Activated naive CD4-positive, alpha-beta T cell treated with anti-CD3 and anti-CD28 coated beads, Interleukin-2, amount 50 U/mL, for 24 hours (primary cell): ENCODE measurements around the gene PAN3.

Experiments
- H3K27ac Mint-ChIP-seq: one replicate; pipeline ENCODE4 v1.8.0; 2021; ENCODE audit warnings: mild to moderate bottlenecking, mixed read lengths
- H3K27me3 Mint-ChIP-seq: one replicate; pipeline ENCODE4 v1.8.0; 2021; ENCODE audit warnings: mixed read lengths
- H3K36me3 Mint-ChIP-seq: one replicate; pipeline ENCODE4 v1.8.0; 2021; ENCODE audit warnings: mixed read lengths
- H3K4me1 Mint-ChIP-seq: one replicate; pipeline ENCODE4 v1.8.0; 2021; ENCODE audit warnings: mixed read lengths
- H3K4me3 Mint-ChIP-seq: one replicate; pipeline ENCODE4 v1.8.0; 2021; ENCODE audit warnings: mild to moderate bottlenecking, mixed read lengths
- H3K9me3 Mint-ChIP-seq: one replicate; pipeline ENCODE4 v1.8.0; 2021; ENCODE audit warnings: mixed read lengths

Gene PAN3

DNA sequence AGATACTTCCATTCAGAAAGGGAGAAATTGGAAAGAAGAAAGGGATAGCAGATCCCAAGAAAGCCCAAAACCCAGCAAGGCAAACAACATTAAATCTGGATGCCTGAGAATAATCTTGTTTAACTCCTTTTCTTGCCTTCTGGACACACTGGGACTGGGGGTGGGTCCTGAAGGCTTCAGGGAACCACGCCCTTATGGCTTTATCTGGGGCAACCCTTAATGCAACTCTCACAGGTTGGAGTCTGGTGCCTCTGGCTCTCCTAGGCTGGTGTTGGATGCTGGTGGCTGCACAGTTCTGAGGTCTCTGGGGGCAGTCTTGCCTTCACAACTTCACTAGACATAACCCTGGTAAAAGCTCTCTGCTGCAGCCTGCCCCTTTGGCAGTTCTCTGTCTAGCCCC is 27.9 kb downstream of the PAN3 start:
- H3K4me1 Mint-ChIP-seq: peaks cover 62% of the 10 kb centered on the region
- no peaks in the 10 kb centered on the region for H3K9me3 Mint-ChIP-seq
- H3K36me3 Mint-ChIP-seq: peaks cover 4% of the 10 kb centered on the region
- no peak overlapping the region for H3K4me3 Mint-ChIP-seq
- no peaks in the 10 kb centered on the region for H3K27me3 Mint-ChIP-seq
- no peak overlapping the region for H3K27ac Mint-ChIP-seq

DNA sequence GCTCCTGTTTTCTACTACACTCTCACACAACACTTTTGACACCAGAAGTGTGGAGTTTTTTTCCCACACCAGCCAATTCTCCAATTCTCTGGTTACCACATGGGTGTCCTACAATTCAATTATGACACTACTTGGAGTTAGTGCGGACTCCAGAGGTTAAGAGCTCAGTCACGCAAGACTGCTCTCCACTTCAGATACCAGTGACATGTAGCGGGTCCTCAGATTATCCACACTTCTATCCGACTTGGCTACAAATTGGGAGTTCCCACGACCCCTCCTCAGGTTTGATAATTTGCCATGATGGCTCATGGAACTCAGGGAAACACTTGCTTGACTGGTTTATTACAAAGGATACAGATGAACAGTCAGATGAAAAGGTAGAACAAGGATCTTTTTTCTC is 32.9 kb downstream of the PAN3 start:
- Mint-ChIP-seq H3K4me3 (no peak overlapping the region), H3K9me3 (no peaks in the 10 kb centered on the region), H3K27me3 (no peaks in the 10 kb centered on the region), H3K4me1 (peaks cover 52% of the 10 kb centered on the region), H3K27ac (no peak overlapping the region), H3K36me3 (peaks cover 13% of the 10 kb centered on the region)

DNA sequence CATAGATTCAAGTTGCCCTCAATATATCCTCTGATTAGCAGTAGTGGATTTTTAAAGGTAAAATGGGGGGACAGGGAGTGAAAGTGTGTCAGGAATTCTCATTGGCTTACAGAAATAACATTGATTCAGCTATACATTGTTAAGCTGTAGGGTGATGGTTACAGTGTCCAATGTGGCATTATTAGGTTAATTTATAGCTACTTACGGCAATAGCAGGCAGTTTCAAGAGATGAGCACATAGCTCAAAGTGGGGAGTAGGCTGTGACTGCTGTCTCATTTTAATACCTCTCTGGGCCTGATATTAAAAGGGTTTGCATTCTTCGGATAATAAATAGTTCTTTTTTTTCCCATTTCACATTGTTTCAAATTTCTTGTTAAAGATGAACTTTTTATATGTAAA is 34.6 kb downstream of the PAN3 start:
- Mint-ChIP-seq H3K27me3 (no peaks in the 10 kb centered on the region), H3K36me3 (peaks cover 19% of the 10 kb centered on the region), H3K4me1 (peaks cover 49% of the 10 kb centered on the region), H3K4me3 (no peak overlapping the region), H3K9me3 (no peaks in the 10 kb centered on the region), H3K27ac (no peak overlapping the region)

DNA sequence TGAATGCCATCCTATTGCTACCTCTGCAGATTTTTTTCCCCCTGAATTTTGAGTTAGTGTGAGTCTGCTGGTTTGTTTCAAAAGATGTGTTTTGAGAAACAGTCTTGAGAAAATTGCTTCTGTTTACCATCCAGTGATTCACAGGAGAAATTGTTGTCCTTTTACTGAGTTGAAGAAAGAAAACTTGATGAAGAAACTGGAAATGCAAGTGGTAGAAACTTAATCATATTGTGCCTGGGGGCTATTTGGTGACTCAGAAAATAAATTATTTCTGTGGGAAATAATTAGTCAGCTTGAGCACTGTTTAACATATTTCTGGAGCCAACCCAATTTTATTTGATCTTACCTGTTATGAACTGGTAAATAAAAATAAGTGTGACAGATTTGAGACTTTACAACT is 35.4 kb downstream of the PAN3 start:
- H3K4me3 Mint-ChIP-seq: peak overlapping the region; percentile 51
- peaks cover 46% of the 10 kb centered on the region for H3K4me1 Mint-ChIP-seq
- H3K9me3 Mint-ChIP-seq: no peaks in the 10 kb centered on the region
- H3K27ac Mint-ChIP-seq: peak overlapping the region; percentile 80
- H3K27me3 Mint-ChIP-seq: no peaks in the 10 kb centered on the region
- peaks cover 19% of the 10 kb centered on the region for H3K36me3 Mint-ChIP-seq

DNA sequence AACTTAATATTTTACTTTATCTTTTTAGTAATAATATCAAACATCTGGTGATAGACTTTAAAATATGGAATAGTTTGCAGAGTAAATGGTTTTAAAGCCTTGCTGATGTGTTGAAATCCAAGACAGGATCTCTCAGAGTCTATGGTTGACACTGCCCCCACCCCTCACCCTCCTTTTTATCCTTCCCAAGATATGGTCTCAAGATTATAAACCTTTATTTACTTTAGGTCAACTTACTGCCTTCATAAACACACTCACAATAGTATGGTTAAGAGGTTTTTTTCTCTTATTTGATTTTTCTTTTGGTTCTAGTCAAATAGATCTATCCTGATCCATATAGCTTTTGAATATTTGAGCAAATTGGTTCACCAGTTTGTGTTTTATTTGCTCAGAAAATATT is 39.0 kb downstream of the PAN3 start:
- Mint-ChIP-seq H3K36me3 (peaks cover 21% of the 10 kb centered on the region), H3K4me3 (no peak overlapping the region), H3K4me1 (peaks cover 59% of the 10 kb centered on the region), H3K27ac (no peak overlapping the region), H3K9me3 (no peaks in the 10 kb centered on the region), H3K27me3 (no peaks in the 10 kb centered on the region)

DNA sequence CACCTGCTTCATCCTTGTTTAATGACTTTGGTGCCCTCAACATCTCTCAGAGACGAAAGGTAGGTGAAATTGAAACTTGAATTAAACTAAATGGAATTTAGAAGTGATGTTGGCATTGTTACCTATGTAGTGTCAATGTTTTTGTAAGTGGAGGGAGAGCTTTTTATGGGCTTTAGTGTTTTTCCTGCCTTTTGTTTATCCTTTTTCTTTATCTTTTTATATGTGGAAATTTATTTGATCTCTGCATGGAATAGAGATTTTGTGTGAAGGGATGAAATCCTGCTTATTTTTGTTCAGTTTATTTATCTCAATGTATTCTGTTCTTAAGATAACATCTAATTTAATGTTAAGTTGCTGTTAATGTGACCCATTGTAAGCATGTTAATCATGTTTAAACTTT is 39.5 kb downstream of the PAN3 start:
- Mint-ChIP-seq H3K27me3 (no peaks in the 10 kb centered on the region), H3K9me3 (no peaks in the 10 kb centered on the region), H3K4me3 (no peak overlapping the region), H3K36me3 (peaks cover 20% of the 10 kb centered on the region), H3K27ac (no peak overlapping the region), H3K4me1 (peaks cover 59% of the 10 kb centered on the region)

DNA sequence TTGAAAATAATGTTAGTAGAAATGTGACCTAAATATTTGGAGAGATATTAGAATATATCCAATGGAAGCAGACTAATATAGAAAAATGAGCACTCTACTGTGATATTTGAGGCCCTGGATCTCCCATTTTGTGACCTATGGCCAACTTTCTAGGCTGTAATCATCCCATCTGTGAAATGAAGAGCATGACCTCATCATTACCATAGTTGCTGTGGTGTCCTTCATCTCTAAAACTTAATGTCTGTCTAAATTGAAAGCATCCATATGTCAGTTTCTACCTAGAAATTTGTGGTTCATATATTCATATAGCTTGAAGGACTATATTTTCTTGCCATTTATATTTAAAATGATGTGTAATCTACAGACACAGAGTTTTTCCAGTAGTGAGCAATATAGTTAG is 41.6 kb downstream of the PAN3 start:
- no peaks in the 10 kb centered on the region for H3K9me3 Mint-ChIP-seq
- no peaks in the 10 kb centered on the region for H3K27me3 Mint-ChIP-seq
- peaks cover 17% of the 10 kb centered on the region for H3K36me3 Mint-ChIP-seq
- peaks cover 64% of the 10 kb centered on the region for H3K4me1 Mint-ChIP-seq
- H3K27ac Mint-ChIP-seq: no peak overlapping the region
- H3K4me3 Mint-ChIP-seq: no peak overlapping the region

DNA sequence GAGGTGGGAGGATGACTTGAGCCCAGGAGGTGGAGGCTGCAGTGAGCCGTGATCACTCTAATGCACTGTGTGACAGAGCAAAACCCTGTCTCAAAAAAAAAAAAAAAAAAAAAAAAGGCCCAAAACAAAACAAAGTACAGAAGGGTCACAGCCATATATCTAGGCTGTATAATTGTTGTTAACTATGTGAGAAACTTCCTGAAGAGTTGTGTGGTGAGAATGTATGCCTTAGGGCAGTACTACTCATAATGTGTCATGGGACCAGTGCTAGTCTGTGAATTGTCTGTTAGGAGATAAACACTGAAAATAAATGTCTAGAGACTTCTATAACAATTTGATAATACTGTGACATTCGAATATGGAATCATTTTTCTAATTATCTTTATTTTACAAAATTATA is 43.1 kb downstream of the PAN3 start:
- Mint-ChIP-seq H3K27me3 (no peaks in the 10 kb centered on the region), H3K27ac (no peak overlapping the region), H3K36me3 (peaks cover 13% of the 10 kb centered on the region), H3K4me1 (peaks cover 68% of the 10 kb centered on the region), H3K4me3 (no peak overlapping the region), H3K9me3 (no peaks in the 10 kb centered on the region)

DNA sequence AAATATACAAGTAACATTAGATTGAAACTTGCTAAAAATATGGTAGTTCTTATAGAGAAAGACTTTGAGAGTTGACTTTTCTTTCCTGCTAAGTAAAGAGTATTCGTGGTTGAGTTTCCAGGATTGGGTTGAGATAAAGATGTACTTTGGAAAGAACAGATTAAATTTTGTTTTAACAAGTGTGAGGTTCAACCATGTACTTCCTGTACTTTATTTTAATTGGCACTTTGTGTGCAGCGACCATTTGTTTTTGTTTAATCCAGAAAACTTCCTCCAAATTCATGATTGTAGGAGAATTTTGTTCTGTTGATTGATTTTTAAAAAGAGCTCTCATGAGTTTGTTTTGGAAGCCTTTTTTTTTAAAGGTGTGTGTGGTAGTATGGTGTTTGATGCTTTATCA is 46.9 kb downstream of the PAN3 start:
- Mint-ChIP-seq H3K36me3 (peaks cover 7% of the 10 kb centered on the region), H3K27ac (no peak overlapping the region), H3K27me3 (no peaks in the 10 kb centered on the region), H3K4me1 (peaks cover 59% of the 10 kb centered on the region), H3K9me3 (no peaks in the 10 kb centered on the region), H3K4me3 (no peak overlapping the region)

DNA sequence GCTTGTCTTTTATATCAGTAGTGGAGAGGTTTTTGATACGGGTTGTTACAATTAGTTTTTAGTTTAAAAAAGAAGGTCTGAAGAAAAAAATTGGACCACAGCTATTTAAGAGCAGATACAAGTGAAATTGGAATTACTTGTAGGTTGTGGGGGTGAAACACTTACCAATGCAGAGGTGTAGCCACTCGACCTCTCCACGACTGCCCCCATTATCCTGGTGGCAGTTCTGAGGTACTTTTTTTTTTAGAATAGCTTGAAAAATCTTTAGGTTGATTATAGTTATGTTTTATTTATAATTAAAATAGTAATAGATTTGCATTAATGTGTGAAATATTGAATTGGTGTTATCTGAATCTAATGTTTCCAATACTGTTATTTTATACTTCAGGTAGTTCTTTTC is 60.7 kb downstream of the PAN3 start:
- Mint-ChIP-seq H3K4me3 (no peak overlapping the region), H3K4me1 (peaks cover 21% of the 10 kb centered on the region), H3K9me3 (no peaks in the 10 kb centered on the region), H3K27ac (no peak overlapping the region), H3K36me3 (peaks cover 17% of the 10 kb centered on the region), H3K27me3 (no peaks in the 10 kb centered on the region)

DNA sequence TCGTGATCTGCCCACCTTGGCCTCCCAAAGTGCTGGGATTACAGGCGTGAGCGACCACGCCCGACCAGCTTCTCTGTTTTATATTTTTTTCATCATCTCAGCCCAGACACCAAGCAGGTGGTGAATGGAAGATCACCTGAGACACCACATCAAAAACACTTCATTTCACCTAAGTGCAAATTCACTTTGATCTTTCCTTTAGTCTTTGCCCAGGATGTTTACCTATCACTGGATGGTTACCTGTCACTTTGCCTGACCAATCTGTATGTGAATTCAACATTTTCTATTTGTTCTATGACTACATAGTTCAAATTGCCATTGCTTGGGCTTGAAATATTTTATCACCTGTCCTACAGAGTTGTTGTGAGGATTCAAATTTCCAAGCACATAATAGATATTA is 65.7 kb downstream of the PAN3 start:
- H3K36me3 Mint-ChIP-seq: peaks cover 31% of the 10 kb centered on the region
- H3K4me3 Mint-ChIP-seq: no peak overlapping the region
- H3K27me3 Mint-ChIP-seq: no peaks in the 10 kb centered on the region
- no peaks in the 10 kb centered on the region for H3K9me3 Mint-ChIP-seq
- peaks cover 55% of the 10 kb centered on the region for H3K4me1 Mint-ChIP-seq
- H3K27ac Mint-ChIP-seq: no peak overlapping the region

DNA sequence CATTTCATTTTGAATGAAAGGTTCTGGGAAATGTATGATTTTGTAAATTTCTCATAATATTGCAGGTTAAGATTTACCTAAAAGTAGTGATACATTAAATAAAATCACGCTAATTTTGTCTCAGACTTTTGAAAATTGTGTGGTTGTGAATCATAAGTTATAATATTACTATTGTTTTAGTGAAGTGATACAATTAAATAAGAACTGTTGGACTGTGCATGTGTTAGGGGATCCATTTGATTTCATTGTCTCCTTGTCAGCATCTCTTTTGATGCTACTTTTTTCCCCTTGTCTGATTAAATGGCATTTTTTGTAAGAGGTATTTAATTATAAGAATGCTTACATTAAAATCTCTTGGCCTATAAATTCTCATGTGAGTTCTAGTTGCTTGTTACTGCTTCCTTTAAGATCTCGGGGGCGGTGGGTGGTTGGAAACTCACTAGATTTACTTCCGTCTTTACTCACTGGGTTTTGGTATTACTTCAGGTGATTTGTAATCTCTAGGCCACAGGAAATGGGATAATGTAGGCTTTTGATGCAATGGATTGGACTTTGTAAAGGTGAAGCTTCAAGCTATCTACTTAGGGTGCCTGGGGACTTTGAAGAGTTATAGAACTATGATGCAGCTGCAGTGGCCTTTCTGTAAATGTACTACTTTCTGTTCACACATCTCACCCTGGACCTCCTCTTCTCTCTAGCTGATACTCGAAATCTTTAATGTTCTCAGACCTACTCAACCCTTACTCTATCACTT is 66.5 kb downstream of the PAN3 start:
- Mint-ChIP-seq H3K27ac (peak overlapping the region; percentile 6), H3K4me1 (peaks cover 58% of the 10 kb centered on the region), H3K4me3 (peak overlapping the region; percentile 28), H3K36me3 (peaks cover 35% of the 10 kb centered on the region), H3K9me3 (no peaks in the 10 kb centered on the region), H3K27me3 (no peaks in the 10 kb centered on the region)

DNA sequence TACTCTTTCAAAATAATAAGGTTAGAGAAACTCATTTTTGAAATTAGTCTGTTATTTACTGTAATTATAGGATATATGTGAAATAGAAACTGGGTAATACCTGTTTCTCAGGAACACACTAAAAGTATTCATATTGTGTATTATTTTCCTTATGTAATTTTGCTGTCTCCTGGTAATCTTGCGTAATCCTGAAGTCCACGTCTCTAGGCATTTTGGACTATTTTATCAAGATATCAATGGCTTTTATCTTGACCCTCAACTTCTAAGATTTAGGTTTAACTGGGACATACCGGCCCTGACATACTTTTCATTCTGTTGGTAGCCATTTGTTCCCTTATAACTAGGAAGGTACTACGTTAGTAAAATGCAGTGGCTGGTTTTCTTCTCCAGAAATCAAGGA is 80.3 kb downstream of the PAN3 start:
- H3K4me1 Mint-ChIP-seq: peaks cover 7% of the 10 kb centered on the region
- H3K4me3 Mint-ChIP-seq: no peak overlapping the region
- no peak overlapping the region for H3K27ac Mint-ChIP-seq
- H3K36me3 Mint-ChIP-seq: peaks cover 9% of the 10 kb centered on the region
- H3K27me3 Mint-ChIP-seq: no peaks in the 10 kb centered on the region
- H3K9me3 Mint-ChIP-seq: no peaks in the 10 kb centered on the region

DNA sequence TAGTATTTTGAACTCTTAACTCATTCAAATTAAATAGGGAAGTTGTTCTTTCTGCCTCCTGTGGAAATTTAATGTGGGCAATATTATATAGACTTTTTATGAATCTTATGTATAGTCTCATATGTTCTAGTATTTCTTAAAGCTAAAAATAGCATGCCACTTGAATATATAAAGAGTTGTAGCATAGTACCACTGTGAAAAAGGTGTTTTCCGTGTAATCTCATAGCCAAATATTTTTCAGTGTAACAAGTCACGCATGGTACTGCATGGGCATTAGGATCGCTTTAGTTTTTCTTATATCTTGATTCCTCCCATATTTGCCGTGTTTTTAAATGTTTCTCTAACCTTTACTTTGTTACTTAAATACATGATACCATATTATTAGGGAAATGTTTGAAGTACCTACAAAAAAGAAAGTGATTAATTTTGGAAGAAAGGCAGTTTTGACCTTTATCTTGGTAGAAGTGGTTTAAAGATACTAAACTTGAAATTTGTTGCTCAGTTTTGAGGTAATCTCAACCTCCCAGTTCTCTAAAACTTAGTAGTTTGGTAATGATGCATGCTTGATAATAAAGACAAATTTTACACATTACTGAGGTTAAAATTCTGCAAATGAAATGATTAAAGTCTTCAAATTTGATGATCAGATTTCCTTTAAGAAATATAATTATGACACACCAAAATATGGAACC is 81.2 kb downstream of the PAN3 start:
- Mint-ChIP-seq H3K4me1 (peaks cover 7% of the 10 kb centered on the region), H3K9me3 (no peaks in the 10 kb centered on the region), H3K27me3 (no peaks in the 10 kb centered on the region), H3K36me3 (peaks cover 5% of the 10 kb centered on the region), H3K4me3 (no peak overlapping the region), H3K27ac (no peak overlapping the region)

DNA sequence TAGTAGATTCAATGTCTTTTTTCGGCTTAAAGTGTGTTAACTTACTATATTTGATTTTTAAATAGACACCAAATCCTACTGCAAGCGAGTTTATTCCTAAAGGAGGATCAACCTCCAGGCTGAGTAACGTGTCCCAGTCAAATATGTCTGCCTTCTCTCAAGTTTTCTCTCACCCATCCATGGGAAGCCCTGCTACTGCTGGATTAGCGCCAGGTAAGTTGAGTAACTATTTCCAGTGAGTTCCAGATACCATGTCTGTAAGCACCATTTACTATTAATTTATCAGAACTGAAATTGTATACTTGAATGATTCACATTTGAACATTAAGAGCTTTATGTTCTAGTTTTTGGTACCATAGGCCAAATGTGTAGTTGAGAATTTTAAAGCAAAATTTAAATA is 81.8 kb downstream of the PAN3 start:
- Mint-ChIP-seq H3K4me1 (peaks cover 7% of the 10 kb centered on the region), H3K27me3 (no peaks in the 10 kb centered on the region), H3K9me3 (no peaks in the 10 kb centered on the region), H3K27ac (no peak overlapping the region), H3K36me3 (peaks cover 3% of the 10 kb centered on the region), H3K4me3 (no peak overlapping the region)

DNA sequence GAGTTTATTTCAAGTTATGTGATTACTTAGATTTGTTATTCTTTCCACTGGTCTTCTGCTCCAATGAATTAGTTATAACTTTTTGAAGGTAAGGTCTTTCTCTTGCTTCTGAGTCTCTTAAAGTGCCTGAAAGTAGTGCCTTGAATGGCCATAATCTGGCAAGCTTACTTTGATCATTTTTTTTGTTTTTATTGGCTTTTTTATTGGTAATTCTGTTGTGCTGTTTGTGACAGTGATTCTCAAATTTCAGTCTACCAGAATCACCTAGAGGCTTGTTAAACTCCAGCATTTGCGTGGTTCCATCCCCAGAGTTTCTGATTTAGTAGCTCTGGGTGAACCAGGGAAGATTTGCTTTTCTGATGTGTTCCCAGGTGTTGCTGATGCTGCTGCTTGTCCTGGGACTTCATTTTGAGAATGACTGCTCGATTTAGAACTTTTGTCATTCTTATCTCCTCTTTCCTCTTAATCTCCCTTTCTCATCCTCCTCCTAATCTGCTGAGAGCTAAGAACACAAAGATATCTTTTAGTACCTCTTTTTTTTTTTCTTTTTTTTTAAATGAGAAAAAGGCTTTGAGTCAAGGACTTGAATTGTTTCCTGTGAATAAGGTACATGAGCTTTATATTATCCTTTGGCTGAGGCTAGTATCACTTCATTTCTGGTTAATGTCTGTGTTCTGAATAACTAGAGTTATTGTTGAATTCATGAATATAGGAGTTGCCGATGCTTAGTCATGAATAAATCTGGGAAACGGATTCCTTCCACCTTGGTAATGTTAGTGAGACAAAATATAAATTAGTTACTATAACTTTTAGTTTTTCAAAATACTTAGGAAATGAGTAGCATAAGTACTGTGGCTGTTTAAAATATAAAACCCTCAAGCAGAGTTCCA is 91.4 kb downstream of the PAN3 start:
- Mint-ChIP-seq H3K4me3 (no peak overlapping the region), H3K4me1 (peaks cover 32% of the 10 kb centered on the region), H3K36me3 (peaks cover 9% of the 10 kb centered on the region), H3K27ac (peak overlapping the region; percentile 62), H3K9me3 (no peaks in the 10 kb centered on the region), H3K27me3 (no peaks in the 10 kb centered on the region)
